NCI-H2171 (cell line): ENCODE data around the gene RALGPS1.

Experiments
- DNase-seq: peaks from one replicate; lab custom pipeline; 2025; lab: John Stamatoyannopoulos, UW

Gene RALGPS1

GRCh38 chr9:127209220-127209619 lies 294.6 kb downstream of the RALGPS1 start:
- no peak for DNase-seq

GRCh38 chr9:127209948-127210640 lies 295.5 kb downstream of the RALGPS1 start:
- DNase-seq: no peak

GRCh38 chr9:127210851-127211730 lies 296.5 kb downstream of the RALGPS1 start:
- DNase-seq: no peak

- DNase-seq: no peak
These were observed 297.4 kb downstream of the RALGPS1 start for GRCh38 chr9:127211983-127212382.

GRCh38 chr9:127212453-127212852 lies 297.9 kb downstream of the RALGPS1 start:
- no peak for DNase-seq

- no peak for DNase-seq
These were observed 299.3 kb downstream of the RALGPS1 start for GRCh38 chr9:127213859-127214258.

- peak; percentile 61 for DNase-seq
These were observed 300.1 kb downstream of the RALGPS1 start for GRCh38 chr9:127214421-127215267.

GRCh38 chr9:127215268-127216209 lies 301.0 kb downstream of the RALGPS1 start:
- DNase-seq: no peak

- DNase-seq: no peak
These were observed 301.8 kb downstream of the RALGPS1 start for GRCh38 chr9:127216210-127216887.

GRCh38 chr9:127216888-127217217 lies 302.3 kb downstream of the RALGPS1 start:
- DNase-seq: no peak

GRCh38 chr9:127218818-127219217 lies 304.2 kb downstream of the RALGPS1 start:
- DNase-seq: no peak

GRCh38 chr9:127219520-127219919 lies 304.9 kb downstream of the RALGPS1 start:
- DNase-seq: no peak

- peak; percentile 57 for DNase-seq
These were observed 307.1 kb downstream of the RALGPS1 start for GRCh38 chr9:127221695-127222094.

GRCh38 chr9:127222388-127223095 lies 308.0 kb downstream of the RALGPS1 start:
- DNase-seq: no peak

- no peak for DNase-seq
These were observed 308.7 kb downstream of the RALGPS1 start for GRCh38 chr9:127223266-127223665.

- no peak for DNase-seq
These were observed 309.2 kb downstream of the RALGPS1 start for GRCh38 chr9:127223810-127224177.

GRCh38 chr9:127224178-127224882 lies 309.7 kb downstream of the RALGPS1 start:
- DNase-seq: peak; percentile 95

GRCh38 chr9:127224883-127225739 lies 310.5 kb downstream of the RALGPS1 start:
- peak; percentile 99 for DNase-seq
